Esophagus muscularis mucosa (tissue), 4 donors: ENCODE measurements around the gene GPR156. TPM values are rescaled to one million over a fixed set of nuclear protein-coding genes. Genes with fewer than 3 reads are reported as not detected.

Experiments
- DNase-seq: peaks from one replicate; pipeline ENCODE4 v3.0.0-alpha.2; 2017; ENCODE audit errors: extremely low spot score
- H3K27ac ChIP-seq, 4 donors: fragments of 200-600 bp; sonication (generic); replicated peaks in 1 of 4; 1 replicate in 3 of 4; 2 replicates in 1 of 4; pipeline ENCODE4 v1.5.1; 2016 to 2019; ENCODE audit warnings: mild to moderate bottlenecking in 1 of 4
- H3K27me3 ChIP-seq, 4 donors: fragments of 200-600 bp; sonication (generic); one replicate each; pipeline versions ENCODE4 v1.5.1 to v1.6.0; 2016 to 2019
- H3K36me3 ChIP-seq, 4 donors: fragments of 200-600 bp; sonication (generic); one replicate each; pipeline ENCODE4 v1.5.1; 2016 to 2019
- H3K4me1 ChIP-seq, 4 donors: fragments of 200-600 bp; sonication (generic); one replicate each; pipeline ENCODE4 v1.5.1; 2016 to 2019
- H3K4me3 ChIP-seq, 4 donors: fragments of 200-600 bp; sonication (generic); 1 replicate in 2 of 4; 2 replicates in 2 of 4; pipeline ENCODE4 v1.5.1; 2016 to 2019; ENCODE audit warnings: mild to moderate bottlenecking in 4 of 4, moderate library complexity in 1 of 4
- H3K9me3 ChIP-seq, 4 donors: fragments of 200-600 bp; sonication (generic); 1 replicate in 3 of 4; 2 replicates in 1 of 4; pipeline ENCODE4 v1.5.1; 2016 to 2019
- EP300 ChIP-seq: sonication (generic); formaldehyde crosslinking; IDR thresholded peaks from one replicate; pipeline ENCODE4 v1.6.1; 2017; ENCODE audit warnings: antibody characterized with exemption
- POLR2A ChIP-seq: fragments of 450-650 bp; IDR thresholded peaks from one replicate; pipeline ENCODE4 v1.6.1; 2017; ENCODE audit warnings: antibody characterized with exemption, moderate library complexity, mild to moderate bottlenecking, low read depth
- POLR2AphosphoS5 ChIP-seq, 2 donors: sonication (generic); formaldehyde crosslinking; IDR thresholded peaks; one replicate each; pipeline ENCODE4 v1.6.1; 2017; ENCODE audit warnings: antibody characterized with exemption in 2 of 2
- WGBS: methylation state at CpG from one replicate; pipeline ENCODE4 v1.1.5; 2018; 5-methylcytosine and 5-hydroxymethylcytosine counted together
- intact Hi-C: fragments of 100-400 bp; cut with DNase I; formaldehyde crosslinking; loops from one replicate; pipeline ENCODE4 v1.15.1; 2023
- total RNA-seq, 4 donors: library from RNA; depleted of rRNA; stranded (reverse); fragments of >200 nt; gene quantifications; one replicate each; pipeline versions ENCODE4 v1.1.0 to v1.2.1, GENCODE V29; 2016
- TF ChIP-seq, protein P1 (sequence below), 3 experiments: fragments of 200-600 bp in 2 of 3; fragments of 450-650 bp in 1 of 3; sonication (generic) in 2 of 3; IDR thresholded peaks; one replicate each; pipeline ENCODE4 v1.5.1; 2017 to 2019; ENCODE audit warnings: antibody characterized with exemption in 3 of 3, mild to moderate bottlenecking in 2 of 3, moderate library complexity in 1 of 3

GPR156 gene
- total RNA-seq, 4 donors from 2014 or later: 0.33 to 2.1 (median 0.60) TPM

DNA sequence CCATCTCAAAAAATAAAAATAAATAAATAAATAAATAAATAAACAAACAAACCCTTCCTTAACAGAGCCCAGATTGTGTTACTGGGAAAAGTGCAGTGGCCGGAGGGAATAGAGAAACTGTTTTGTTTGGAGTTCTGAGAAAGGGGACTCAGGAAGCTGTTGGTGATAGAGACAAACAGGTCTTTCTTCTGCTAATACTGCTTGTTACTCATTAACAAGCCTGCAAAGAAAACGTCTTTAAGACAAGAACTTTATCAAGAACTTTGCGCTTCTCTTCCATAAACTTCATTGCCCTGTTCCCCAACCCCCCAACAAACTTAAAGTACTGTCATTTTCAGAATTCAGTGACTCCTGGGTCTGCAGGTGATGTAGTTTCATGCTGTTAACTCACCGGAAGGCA, 122.0 kb downstream of the GPR156 start:
- intact Hi-C loops: no loop called here
- Histone ChIP-seq H3K4me3 (no peak overlapping the region), H3K9me3 (no peaks in the 10 kb centered on the region), H3K27ac (no peak overlapping the region), H3K36me3 (no peaks in the 10 kb centered on the region), H3K4me1 (peaks cover 7 to 18% (median 15%) of the 10 kb centered on the region in 4 donors), H3K27me3 (no peaks in the 10 kb centered on the region)
- TF ChIP-seq POLR2AphosphoS5 (IDR thresholded peaks at IDR 0.05) (no peak), EP300 (no peak)
- TF ChIP-seq, protein P1, sequence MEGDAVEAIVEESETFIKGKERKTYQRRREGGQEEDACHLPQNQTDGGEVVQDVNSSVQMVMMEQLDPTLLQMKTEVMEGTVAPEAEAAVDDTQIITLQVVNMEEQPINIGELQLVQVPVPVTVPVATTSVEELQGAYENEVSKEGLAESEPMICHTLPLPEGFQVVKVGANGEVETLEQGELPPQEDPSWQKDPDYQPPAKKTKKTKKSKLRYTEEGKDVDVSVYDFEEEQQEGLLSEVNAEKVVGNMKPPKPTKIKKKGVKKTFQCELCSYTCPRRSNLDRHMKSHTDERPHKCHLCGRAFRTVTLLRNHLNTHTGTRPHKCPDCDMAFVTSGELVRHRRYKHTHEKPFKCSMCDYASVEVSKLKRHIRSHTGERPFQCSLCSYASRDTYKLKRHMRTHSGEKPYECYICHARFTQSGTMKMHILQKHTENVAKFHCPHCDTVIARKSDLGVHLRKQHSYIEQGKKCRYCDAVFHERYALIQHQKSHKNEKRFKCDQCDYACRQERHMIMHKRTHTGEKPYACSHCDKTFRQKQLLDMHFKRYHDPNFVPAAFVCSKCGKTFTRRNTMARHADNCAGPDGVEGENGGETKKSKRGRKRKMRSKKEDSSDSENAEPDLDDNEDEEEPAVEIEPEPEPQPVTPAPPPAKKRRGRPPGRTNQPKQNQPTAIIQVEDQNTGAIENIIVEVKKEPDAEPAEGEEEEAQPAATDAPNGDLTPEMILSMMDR (IDR thresholded peaks at IDR 0.05): no peak
- WGBS: 90% methylated on average over 4 of the region's 4 CpGs
- no peak for DNase-seq

DNA sequence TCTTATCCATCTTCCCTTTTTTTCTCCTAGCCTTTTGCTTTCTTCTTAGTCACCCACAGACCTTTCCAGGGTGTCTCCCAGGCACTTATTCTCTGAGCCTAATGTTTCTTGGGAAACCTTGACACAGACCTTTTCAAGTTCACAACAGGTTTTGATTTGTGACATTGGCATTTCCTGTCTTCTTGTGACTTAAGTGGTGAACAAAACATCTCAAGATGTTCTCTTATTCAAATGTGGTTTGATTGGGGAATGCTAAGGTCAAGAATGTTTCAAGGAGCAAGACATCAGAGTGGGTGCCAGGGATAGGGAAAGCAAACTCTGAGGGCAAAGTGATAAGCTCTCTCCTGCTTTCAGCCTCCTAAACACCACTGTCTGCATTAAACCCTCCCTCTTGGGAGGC, 122.6 kb downstream of the GPR156 start:
- H3K4me1 ChIP-seq: peaks cover 7 to 18% (median 15%) of the 10 kb centered on the region in 4 donors
- intact Hi-C loops: no loop called here
- H3K27ac ChIP-seq: no peak overlapping the region
- no peak overlapping the region for H3K4me3 ChIP-seq
- H3K36me3 ChIP-seq: no peaks in the 10 kb centered on the region
- TF ChIP-seq EP300 (no peak), POLR2A (no peak), POLR2AphosphoS5 (IDR thresholded peaks at IDR 0.05) (no peak)
- TF ChIP-seq, protein P1 (IDR thresholded peaks at IDR 0.05): no peak
- no peaks in the 10 kb centered on the region for H3K9me3 ChIP-seq
- no peak for DNase-seq
- no peaks in the 10 kb centered on the region for H3K27me3 ChIP-seq

DNA sequence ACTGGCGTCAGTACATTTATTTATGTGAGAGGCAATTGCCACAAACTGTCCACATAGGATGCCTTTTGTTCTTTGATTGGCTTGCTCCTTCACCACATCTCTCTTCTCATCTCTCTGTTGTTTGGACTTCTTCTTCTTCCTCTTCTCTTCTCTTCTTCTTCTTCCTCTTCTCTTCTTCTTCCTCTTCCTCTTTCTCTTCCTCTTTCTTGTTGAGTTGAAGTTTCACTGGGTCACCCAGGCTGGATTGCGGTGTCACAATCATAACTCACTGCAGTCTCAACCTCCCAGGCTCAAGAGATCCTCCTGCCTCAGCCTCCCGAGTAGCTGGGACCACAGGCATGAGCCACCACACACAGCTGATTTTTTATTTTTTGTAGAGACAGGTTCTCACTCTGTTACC, 123.1 kb downstream of the GPR156 start:
- Histone ChIP-seq H3K4me3 (no peak overlapping the region), H3K27ac (no peak overlapping the region), H3K27me3 (no peaks in the 10 kb centered on the region), H3K9me3 (no peaks in the 10 kb centered on the region), H3K36me3 (no peaks in the 10 kb centered on the region), H3K4me1 (peaks cover 7 to 18% (median 15%) of the 10 kb centered on the region in 4 donors)
- intact Hi-C loops: no loop called here
- TF ChIP-seq POLR2A (no peak), EP300 (no peak), POLR2AphosphoS5 (IDR thresholded peaks at IDR 0.05) (no peak)
- TF ChIP-seq, protein P1 (IDR thresholded peaks at IDR 0.05): no peak
- WGBS: 79% methylated on average over 3 of the region's 3 CpGs
- DNase-seq: no peak

DNA sequence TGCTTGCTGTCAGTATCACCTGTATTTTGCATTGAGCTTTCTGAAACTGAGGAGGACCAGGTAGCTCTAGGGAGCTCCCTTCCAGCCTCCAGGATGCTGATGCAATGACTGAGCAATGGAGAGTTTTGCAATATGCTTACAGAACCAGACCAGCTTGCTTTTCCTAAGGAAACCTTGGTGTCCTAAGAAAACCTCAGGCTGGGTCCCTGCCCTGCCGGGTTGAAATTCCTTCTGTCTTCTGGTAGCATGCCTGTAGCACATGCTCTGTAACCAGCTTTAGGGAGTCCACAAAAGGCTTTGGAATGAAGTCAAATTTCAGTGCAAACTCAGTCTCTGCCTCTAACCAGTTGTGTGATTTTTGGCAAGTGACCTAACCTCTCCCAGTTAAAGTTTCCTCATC, 125.0 kb downstream of the GPR156 start:
- H3K4me3 ChIP-seq: no peak overlapping the region
- H3K9me3 ChIP-seq: peaks cover 0 to 2% (median 0%) of the 10 kb centered on the region in 4 donors
- no peaks in the 10 kb centered on the region for H3K36me3 ChIP-seq
- peaks cover 7 to 18% (median 15%) of the 10 kb centered on the region in 4 donors for H3K4me1 ChIP-seq
- no CpG with 5 or more reads among the region's 1 CpG for WGBS
- H3K27ac ChIP-seq: peak overlapping the region; percentile 30 to 63 (median 50)
- H3K27me3 ChIP-seq: no peaks in the 10 kb centered on the region
- intact Hi-C loops: no loop called here
- DNase-seq: peak; percentile 94
- TF ChIP-seq POLR2A (no peak), EP300 (no peak), POLR2AphosphoS5 (IDR thresholded peaks at IDR 0.05) (peak; percentile 67 to 77)
- TF ChIP-seq, protein P1 (IDR thresholded peaks at IDR 0.05): no peak

DNA sequence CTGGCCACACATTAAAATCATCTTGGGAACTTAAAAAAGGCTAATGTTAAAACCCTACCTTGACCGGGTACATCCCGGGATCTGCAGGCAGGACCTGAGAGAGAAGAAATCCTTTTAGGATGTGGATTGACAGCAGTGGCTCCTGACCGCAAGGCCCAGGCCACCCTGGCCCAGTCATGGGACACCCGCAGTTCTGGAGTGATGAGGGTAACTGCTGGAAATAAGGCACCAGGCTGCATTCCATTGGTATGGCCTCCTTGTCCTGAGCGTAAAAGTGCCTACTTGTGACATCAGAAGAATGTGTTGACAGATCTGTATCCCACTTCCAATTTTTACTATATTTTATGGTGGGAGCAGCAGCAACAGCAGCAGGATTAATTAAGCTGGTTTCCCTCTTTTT, 127.3 kb downstream of the GPR156 start:
- no peak overlapping the region for H3K27ac ChIP-seq
- H3K4me3 ChIP-seq: no peak overlapping the region
- intact Hi-C loops: loop anchor here (5.0 kb wide), 1 partner anchor 60 kb away; no protein-coding TSS in a partner anchor
- no peaks in the 10 kb centered on the region for H3K36me3 ChIP-seq
- no peak for TF ChIP-seq POLR2A
- TF ChIP-seq, protein P1 (IDR thresholded peaks at IDR 0.05): no peak
- TF ChIP-seq POLR2AphosphoS5 (IDR thresholded peaks at IDR 0.05): no peak
- DNase-seq: no peak
- H3K4me1 ChIP-seq: peaks cover 7 to 18% (median 15%) of the 10 kb centered on the region in 4 donors
- H3K9me3 ChIP-seq: peaks cover 0 to 4% (median 2%) of the 10 kb centered on the region in 4 donors
- WGBS: 92% methylated on average over 4 of the region's 5 CpGs
- no peaks in the 10 kb centered on the region for H3K27me3 ChIP-seq
